OCI-LY3 (cell line): ENCODE data around the gene HIP1R.

Experiments
- H2AFZ ChIP-seq: fragments of 200-600, 300-600 bp; shearing (Covaris generic); 2 replicates; pipeline ENCODE4 v1.6.0; 2014; ENCODE audit warnings: antibody characterized with exemption, low read depth, low read length
- H3K27ac ChIP-seq: fragments of 200-600, 300-600 bp; sonication (generic); 2 replicates; pipeline ENCODE4 v1.5.1; 2014; ENCODE audit warnings: mild to moderate bottlenecking, low read length, moderate library complexity, mixed read lengths
- H3K27me3 ChIP-seq: fragments of 200-600, 300-600 bp; sonication (generic); 2 replicates; pipeline ENCODE4 v1.6.1; 2014; ENCODE audit warnings: low read depth, low read length, mixed read lengths
- H3K36me3 ChIP-seq: fragments of 200-600, 300-600 bp; sonication (generic); replicated peaks from 2 replicates; pipeline ENCODE3; 2014; ENCODE audit warnings: low read depth, low read length, mixed read lengths
- H3K4me1 ChIP-seq: fragments of 300-600, 200-600 bp; sonication (generic); 2 replicates; pipeline ENCODE4 v1.6.1; 2014; ENCODE audit warnings: low read length, mixed read lengths
- H3K4me2 ChIP-seq: fragments of 200-600, 300-600 bp; sonication (generic); 2 replicates; pipeline ENCODE4 v1.6.1; 2014; ENCODE audit warnings: low read length, mixed read lengths
- H3K4me3 ChIP-seq: fragments of 300-600, 200-600 bp; sonication (generic); 2 replicates; pipeline ENCODE4 v1.5.1; 2014; ENCODE audit warnings: antibody characterized with exemption, mild to moderate bottlenecking, low read length, moderate library complexity
- H3K79me2 ChIP-seq: fragments of 300-600, 200-600 bp; shearing (Covaris generic); 2 replicates; pipeline ENCODE4 v1.6.1; 2014; ENCODE audit warnings: mild to moderate bottlenecking, low read length, mixed read lengths
- H3K9ac ChIP-seq: fragments of 300-600, 200-600 bp; shearing (Covaris generic); 2 replicates; pipeline ENCODE4 v1.6.0; 2014; ENCODE audit warnings: mild to moderate bottlenecking, low read length, moderate library complexity
- H3K9me3 ChIP-seq: fragments of 200-600, 300-600 bp; shearing (Covaris generic); 2 replicates; pipeline ENCODE4 v1.6.1; 2014; ENCODE audit warnings: low read length, mixed read lengths; ENCODE audit not compliant: insufficient read depth
- H4K20me1 ChIP-seq: fragments of 200-600, 300-600 bp; sonication (generic); 2 replicates; pipeline ENCODE4 v1.6.1; 2016; ENCODE audit warnings: low read length, mixed read lengths; ENCODE audit not compliant: insufficient read depth
- CTCF ChIP-seq: fragments of 200-600, 300-600 bp; sonication (generic); IDR thresholded peaks from 2 replicates; pipeline ENCODE4 v1.5.1; 2014; ENCODE audit warnings: antibody characterized with exemption, low read length, low read depth
- EZH2phosphoT487 ChIP-seq: fragments of 200-600 bp; shearing (Covaris generic); IDR thresholded peaks from 2 replicates; pipeline ENCODE4 v1.6.1; 2018; ENCODE audit warnings: antibody characterized with exemption, mixed run types, low read depth

HIP1R gene

DNA sequence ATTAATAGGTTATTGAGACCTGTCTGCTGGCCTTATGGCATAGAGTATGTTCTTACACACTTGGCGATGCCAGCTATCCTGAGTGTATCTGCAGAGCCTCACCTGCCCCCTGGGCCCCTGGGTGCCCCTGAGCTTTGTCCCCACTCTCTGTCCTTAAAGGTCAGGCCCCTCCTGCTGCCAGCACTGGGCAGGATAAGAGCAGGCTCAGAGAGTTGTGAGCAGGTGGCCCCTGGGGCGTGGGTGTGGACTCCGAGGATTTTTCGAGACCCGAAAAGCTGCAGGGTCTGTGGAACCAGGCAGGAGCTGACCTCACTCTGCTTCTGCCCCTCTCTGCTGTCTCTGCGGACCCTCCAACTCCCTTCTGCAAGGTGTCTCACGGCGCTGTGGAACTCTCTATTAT lies 8.2 kb downstream of the HIP1R start:
- no peaks in the 10 kb centered on the region for H3K4me1 ChIP-seq
- no peaks in the 10 kb centered on the region for H3K36me3 ChIP-seq
- H3K27ac ChIP-seq = no peak overlapping the region
- no peaks in the 10 kb centered on the region for H3K9me3 ChIP-seq
- no peak overlapping the region for H3K9ac ChIP-seq
- H3K4me3 ChIP-seq = no peak overlapping the region
- peaks cover 2% of the 10 kb centered on the region; the same call in 1 of the 2 replicates for H3K27me3 ChIP-seq
- H2AFZ ChIP-seq = no peak overlapping the region
- H3K79me2 ChIP-seq = no peaks in the 10 kb centered on the region
- H4K20me1 ChIP-seq = no peaks in the 10 kb centered on the region
- H3K4me2 ChIP-seq = no peak overlapping the region
- TF ChIP-seq CTCF = no peak
- no peak for TF ChIP-seq EZH2phosphoT487

- H3K4me3 ChIP-seq = no peak overlapping the region
- no peaks in the 10 kb centered on the region for H3K36me3 ChIP-seq
- no peak overlapping the region for H3K9ac ChIP-seq
- H3K9me3 ChIP-seq = no peaks in the 10 kb centered on the region
- H3K4me2 ChIP-seq = no peak overlapping the region
- H3K27ac ChIP-seq = no peak overlapping the region
- no peaks in the 10 kb centered on the region for H3K4me1 ChIP-seq
- TF ChIP-seq CTCF (no peak), EZH2phosphoT487 (no peak)
- H3K79me2 ChIP-seq = no peaks in the 10 kb centered on the region
- H4K20me1 ChIP-seq = no peaks in the 10 kb centered on the region
- no peaks in the 10 kb centered on the region for H3K27me3 ChIP-seq
- H2AFZ ChIP-seq = no peak overlapping the region
These were observed 9.2 kb downstream of the HIP1R start for GRCh38 chr12:122844366-122844971.

DNA sequence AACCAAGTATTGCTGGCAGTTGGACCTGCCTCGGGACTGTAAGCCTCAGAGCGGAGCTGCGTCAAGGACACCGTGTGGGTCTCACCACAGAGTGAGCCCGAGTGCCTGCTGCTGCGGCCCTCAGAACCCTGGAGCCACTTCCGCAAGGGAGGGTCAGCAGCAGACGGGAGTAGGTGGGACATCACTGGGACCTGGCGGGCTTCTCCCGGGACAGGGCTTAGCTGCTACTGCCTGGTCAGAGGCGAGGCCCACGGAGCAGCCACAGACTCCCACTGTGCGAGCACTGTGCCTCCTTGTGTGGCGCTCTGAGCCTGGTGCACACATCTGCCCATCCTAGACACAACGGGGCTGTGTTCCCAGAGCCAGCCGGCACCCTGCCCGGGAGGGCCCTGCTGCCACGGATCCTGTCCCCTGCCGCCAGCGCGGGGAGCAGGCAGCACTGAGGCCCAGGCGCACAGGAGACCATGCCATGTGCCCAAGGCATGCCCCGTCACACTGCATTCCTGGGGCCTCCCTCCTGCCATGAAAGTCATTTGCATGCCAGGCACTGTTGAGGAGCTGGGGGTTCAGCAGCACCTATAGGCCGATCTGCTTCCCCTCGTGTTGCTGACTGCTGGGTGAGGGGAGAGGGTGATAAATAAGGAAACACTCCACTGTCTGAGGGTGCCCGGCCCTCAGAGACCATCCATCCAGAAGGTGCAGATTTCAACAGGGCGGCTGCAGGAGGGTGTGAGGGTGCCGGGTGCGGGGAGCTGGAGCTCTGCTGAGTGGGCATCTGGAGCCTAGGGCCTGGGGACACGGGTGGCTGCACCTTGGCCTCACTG lies 10.0 kb downstream of the HIP1R start:
- no peak overlapping the region for H3K27ac ChIP-seq
- no peak overlapping the region for H3K9ac ChIP-seq
- no peaks in the 10 kb centered on the region for H3K79me2 ChIP-seq
- H3K4me2 ChIP-seq = no peak overlapping the region
- no peaks in the 10 kb centered on the region for H4K20me1 ChIP-seq
- TF ChIP-seq EZH2phosphoT487 (no peak), CTCF (no peak)
- no peaks in the 10 kb centered on the region for H3K4me1 ChIP-seq
- no peak overlapping the region for H2AFZ ChIP-seq
- no peaks in the 10 kb centered on the region for H3K36me3 ChIP-seq
- no peak overlapping the region for H3K4me3 ChIP-seq
- no peaks in the 10 kb centered on the region for H3K9me3 ChIP-seq
- H3K27me3 ChIP-seq = no peaks in the 10 kb centered on the region

DNA sequence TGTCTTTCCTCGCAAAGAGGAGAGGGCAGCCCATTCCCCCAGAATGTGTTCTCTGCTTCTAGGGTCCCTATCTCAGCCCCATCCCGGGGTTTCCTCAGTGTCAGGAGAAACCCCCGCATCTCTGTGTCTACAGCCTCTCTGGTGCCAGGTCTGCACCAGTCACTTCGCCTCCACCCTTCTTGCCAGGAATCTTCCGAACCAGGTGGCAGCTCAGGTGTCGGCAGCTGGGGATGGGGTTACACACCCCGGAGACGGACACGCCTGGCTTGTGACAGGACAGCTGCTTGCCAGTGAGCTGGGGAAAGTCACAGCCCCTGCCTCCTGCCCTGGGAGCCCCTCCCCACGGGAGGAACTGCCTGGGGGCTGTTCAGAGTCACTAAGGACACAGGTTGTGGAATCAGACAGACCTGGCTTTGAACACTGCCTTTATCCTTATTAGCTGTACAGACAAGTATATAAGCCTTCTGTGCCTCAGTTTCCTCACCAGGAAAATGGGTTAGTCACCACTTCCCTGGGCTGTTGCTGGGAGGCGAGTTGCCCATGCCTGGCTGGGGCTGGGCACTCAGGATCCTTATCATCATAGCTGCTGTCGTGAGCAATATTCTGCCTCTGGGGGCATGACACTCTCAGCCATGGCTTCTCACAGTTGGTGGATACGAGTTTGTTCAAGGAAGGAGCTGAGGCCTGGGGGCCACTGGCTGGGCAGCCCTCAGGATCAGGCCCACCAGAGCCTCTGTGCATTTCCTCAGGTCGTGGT lies 10.8 kb downstream of the HIP1R start:
- H3K4me1 ChIP-seq = no peaks in the 10 kb centered on the region
- H3K9ac ChIP-seq = no peak overlapping the region
- no peak overlapping the region for H3K4me2 ChIP-seq
- no peaks in the 10 kb centered on the region for H3K27me3 ChIP-seq
- H3K4me3 ChIP-seq = no peak overlapping the region
- H2AFZ ChIP-seq = no peak overlapping the region
- no peak overlapping the region for H3K27ac ChIP-seq
- TF ChIP-seq EZH2phosphoT487 = no peak
- H3K79me2 ChIP-seq = no peaks in the 10 kb centered on the region
- H4K20me1 ChIP-seq = no peaks in the 10 kb centered on the region
- no peaks in the 10 kb centered on the region for H3K36me3 ChIP-seq
- H3K9me3 ChIP-seq = no peaks in the 10 kb centered on the region
